Endothelial cell of umbilical vein (primary cell): ENCODE results near the gene DUOXA1. TPM values are rescaled to one million over a fixed set of nuclear protein-coding genes. Genes with fewer than 3 reads are reported as not detected.
A peak's percentile ranks its signal among the peaks of the same experiment; 100 is the strongest.

Experiments
- BruUV-seq: library from RNA; stranded (reverse); fragments of 400-500 nt; replicated peaks from 2 replicates; lab custom pipeline; 2021; lab: Mats Ljungman, UMichigan
- CTCF ChIA-PET: fragments of 300-600, 350-600 bp; sonication (Branson Sonifier 250); formaldehyde crosslinking; loops from one replicate; lab custom pipeline; 2021; ENCODE audit warnings: antibody characterized with exemption, inconsistent platforms; lab: Charles Lee
- POLR2A ChIA-PET: fragments of 300-600, 350-600 bp; sonication (Branson Sonifier 250); formaldehyde crosslinking; loops from one replicate; lab custom pipeline; 2021; ENCODE audit warnings: antibody characterized with exemption, inconsistent platforms; lab: Charles Lee
- DNase-seq: peaks from one replicate; pipeline ENCODE4 v3.0.0-alpha.2; 2011; ENCODE audit warnings: low read depth, low spot score
- FAIRE-seq: peaks from 2 replicates; lab custom pipeline; 2011; peaks lifted over from hg19 to GRCh38; lab: Jason Lieb, UNC
- H2AFZ ChIP-seq: 2 replicates; pipeline ENCODE4 v1.6.0; 2012; ENCODE audit warnings: low read depth, low read length, control low read depth, inconsistent platforms
- H3K27ac ChIP-seq: 2 replicates; pipeline ENCODE4 v1.5.1; 2011; ENCODE audit warnings: low read depth, mild to moderate bottlenecking, control low read depth, low read length, moderate library complexity; ENCODE audit not compliant: insufficient read depth
- H3K27me3 ChIP-seq, 2 experiments: 2 replicates each; pipeline versions ENCODE4 v1.6.0 to v1.6.1; 2011; ENCODE audit warnings: low read length in 2 of 2, mixed read lengths in 1 of 2; ENCODE audit not compliant: control insufficient read depth in 2 of 2, insufficient read depth in 2 of 2
- H3K36me3 ChIP-seq, 2 experiments: 2 replicates in 1 of 2; 3 replicates in 1 of 2; pipeline ENCODE4 v1.5.1; 2011; ENCODE audit warnings: low read length in 2 of 2, mild to moderate bottlenecking in 1 of 2, moderate library complexity in 1 of 2; ENCODE audit not compliant: control insufficient read depth in 2 of 2, insufficient read depth in 2 of 2; ENCODE audit errors: extremely low read depth in 1 of 2
- H3K4me1 ChIP-seq: 3 replicates; pipeline ENCODE4 v1.5.1; 2011; ENCODE audit warnings: mild to moderate bottlenecking, low read length; ENCODE audit not compliant: control insufficient read depth, insufficient read depth; ENCODE audit errors: extremely low read depth
- H3K4me2 ChIP-seq: 2 replicates; pipeline ENCODE4 v1.6.1; 2011; ENCODE audit warnings: low read length, control low read depth, mixed read lengths; ENCODE audit not compliant: insufficient read depth
- H3K4me3 ChIP-seq, 3 experiments: fragments of 200-600 bp in 1 of 3; sonication (generic), shearing (Covaris generic) in 1 of 3; replicated peaks in 1 of 3; 2 replicates each; pipeline ENCODE4 v1.5.1; 2011 to 2016; ENCODE audit warnings: control low read depth in 3 of 3, low read length in 3 of 3, mild to moderate bottlenecking in 2 of 3, inconsistent platforms in 1 of 3, low read depth in 1 of 3, moderate library complexity in 1 of 3; ENCODE audit not compliant: insufficient read depth in 1 of 3
- H3K79me2 ChIP-seq: 2 replicates; pipeline ENCODE4 v1.6.0; 2012; ENCODE audit warnings: low read length, inconsistent platforms; ENCODE audit not compliant: control insufficient read depth, insufficient read depth
- H3K9ac ChIP-seq: replicated peaks from 2 replicates; pipeline ENCODE3; 2011; ENCODE audit warnings: low read length, control low read depth; ENCODE audit not compliant: insufficient read depth; ENCODE audit errors: extremely low read depth
- H3K9me1 ChIP-seq: replicated peaks from 3 replicates; pipeline ENCODE4 v1.6.0; 2011; ENCODE audit warnings: mild to moderate bottlenecking, low read length; ENCODE audit not compliant: control insufficient read depth, insufficient read depth; ENCODE audit errors: extremely low read depth
- H3K9me3 ChIP-seq: replicated peaks from 2 replicates; pipeline ENCODE4 v1.5.1; 2012; ENCODE audit warnings: low read length, inconsistent platforms; ENCODE audit not compliant: control insufficient read depth, insufficient read depth
- H4K20me1 ChIP-seq: replicated peaks from 2 replicates; pipeline ENCODE3; 2011; ENCODE audit warnings: mild to moderate bottlenecking, low read length; ENCODE audit not compliant: control insufficient read depth, insufficient read depth; ENCODE audit errors: extremely low read depth
- CTCF ChIP-seq, 2 donors: IDR thresholded peaks; 1 replicate in 1 of 2; 2 replicates in 1 of 2; pipeline ENCODE4 v1.5.1; 2011; ENCODE audit warnings: low read length in 2 of 2, mild to moderate bottlenecking in 2 of 2, moderate library complexity in 2 of 2, control low read depth in 1 of 2, inconsistent platforms in 1 of 2, low read depth in 1 of 2; ENCODE audit not compliant: insufficient read depth in 1 of 2; ENCODE audit errors: extremely low read depth in 1 of 2
- JUN ChIP-seq: IDR thresholded peaks from 2 replicates; pipeline ENCODE4 v1.6.1; 2011; ENCODE audit warnings: borderline replicate concordance, low read depth; ENCODE audit not compliant: insufficient read length, insufficient read depth
- MAX ChIP-seq: IDR thresholded peaks from 2 replicates; pipeline ENCODE4 v1.6.1; 2011; ENCODE audit not compliant: insufficient read depth, insufficient read length
- dilution Hi-C: fragments of 300-500 bp; cut with MboI; formaldehyde crosslinking; loops from one replicate; pipeline ENCODE4 v1.15.0; 2019; ENCODE audit warnings: low sequenced_read_pairs; ENCODE audit not compliant: extremely low pct_ligation_motif_present
- intact Hi-C: fragments of 100-400 bp; cut with micrococcal nuclease; formaldehyde crosslinking; loops from one replicate; pipeline ENCODE4 v1.10.0; 2022
- polyA plus RNA-seq, 4 experiments: library from polyadenylated mRNA; depleted of rRNA in 3 of 4; stranded (reverse) in 3 of 4; unstranded in 1 of 4; fragments of >200 nt; gene quantifications; 2 replicates each; pipeline versions ENCODE4 v1.2.1 to v1.2.3, GENCODE V29; 2011 to 2012; ENCODE audit warnings: missing spikeins in 1 of 4
- total RNA-seq: library from RNA; stranded (reverse); gene quantifications from 2 replicates; pipeline ENCODE4 v1.2.3, GENCODE V29; 2021

DUOXA1 gene
- total and polyA plus RNA-seq, 2 donors (not counting 3 experiments of a cell fraction or from before 2014, with no cell fraction given): 0.07 TPM; not detected in 1

GRCh38 chr15:45118131-45118588, 11.5 kb downstream of the DUOXA1 start:
- Histone ChIP-seq H3K4me3 (peak overlapping the region in 1 of 3 experiments; percentile 22), H3K9me1 (no peaks in the 10 kb centered on the region), H3K36me3 (no peaks in the 10 kb centered on the region), H3K9ac (no peak overlapping the region), H3K4me2 (peak overlapping the region; percentile 27), H2AFZ (no peak overlapping the region), H3K79me2 (no peaks in the 10 kb centered on the region), H3K9me3 (no peaks in the 10 kb centered on the region), H4K20me1 (no peaks in the 10 kb centered on the region), H3K27me3 (peaks cover 46 to 47% of the 10 kb centered on the region in 2 experiments), H3K4me1 (peaks cover 10% of the 10 kb centered on the region), H3K27ac (no peak overlapping the region)
- DNase-seq (peak; percentile 92), FAIRE-seq (peak; percentile 95)
- intact Hi-C loops: loop anchor here (2.0 to 5.0 kb wide), 4 partner anchors 81 to 266 kb away; no protein-coding TSS in a partner anchor
- dilution Hi-C loops: no loop called here
- TF ChIP-seq CTCF (IDR thresholded peaks at IDR 0.05; ENCODE audit: extremely low read depth in 1 of 2, insufficient read depth in 1 of 2, low read depth in 1 of 2, low read length in 2 of 2): peak; percentile 100
- TF ChIP-seq MAX: no peak
- TF ChIP-seq JUN: no peak
- POLR2A ChIA-PET: no interaction called here
- CTCF ChIA-PET: interaction anchor here (0.5 to 2.4 kb wide), 43 partner anchors 9 to 542 kb away, joined by 3 to 45 read pairs (median 5); partner anchors contain the start of genes DUOX1, DUOXA1, GATM and SHF
- no TSS peak for BruUV-seq
